Measurements from ENCODE around the gene SESTD1. TPM values are rescaled to one million over a fixed set of nuclear protein-coding genes. Genes with fewer than 3 reads are reported as not detected.

SESTD1 gene
- total and polyA plus RNA-seq, 2 of the 13 experiments (the other 11 are each of a cell fraction or from before 2014, with no cell fraction given): 74.4 to 101 TPM

DNA sequence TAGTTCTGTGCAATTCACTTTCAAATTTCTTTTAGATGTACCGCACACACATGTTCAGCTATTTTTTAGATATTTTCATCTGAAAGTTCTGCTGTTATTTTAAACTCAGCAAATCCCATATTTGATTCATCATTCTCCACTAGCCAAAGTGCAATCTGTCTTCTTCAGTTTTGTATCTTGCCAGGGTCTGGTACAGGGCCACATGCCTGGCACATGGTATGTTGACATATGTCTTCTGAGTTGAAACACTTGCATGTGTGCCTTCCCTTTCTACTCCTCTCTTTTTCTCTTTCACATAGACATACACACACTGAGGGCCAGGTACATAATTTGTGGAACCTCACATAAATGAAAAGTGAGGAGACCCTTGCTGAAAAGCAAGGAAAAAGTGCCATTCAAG lies 25.7 kb upstream of the SESTD1 start:
- no peak for ATAC-seq
- Histone ChIP-seq H2AFZ (ENCODE audit: low read length) (no peak overlapping the region), H3K27ac (ENCODE audit: extremely low read length, insufficient read depth, low read length) (no peak overlapping the region), H3K9me3 (ENCODE audit: low read length) (no peaks in the 10 kb centered on the region), H3K4me3 (replicated peaks in 1 of 3; ENCODE audit: insufficient read depth in 1 of 3, low read depth in 2 of 3, low read length in 3 of 3) (no peak overlapping the region), H3K79me2 (ENCODE audit: insufficient read depth, low read length) (no peaks in the 10 kb centered on the region), H3K4me1 (ENCODE audit: insufficient read depth, low read length) (peaks cover 2% of the 10 kb centered on the region; the same call in 1 of the 2 replicates), H3K36me3 (replicated peaks in 1 of 2; ENCODE audit: control insufficient read depth in 1 of 2, insufficient read depth in 2 of 2, low read length in 2 of 2) (no peaks in the 10 kb centered on the region), H4K20me1 (ENCODE audit: insufficient read depth, low read length) (no peaks in the 10 kb centered on the region), H3K9ac (ENCODE audit: insufficient read depth, low read depth, low read length) (no peak overlapping the region), H3K4me2 (ENCODE audit: low read depth, low read length) (no peak overlapping the region), H3K27me3 (ENCODE audit: control insufficient read depth in 1 of 2, insufficient read depth in 2 of 2, low read length in 2 of 2) (no peaks in the 10 kb centered on the region; a peak in 1 of 5 replicates)
- in situ Hi-C loops (cut with HindIII; ENCODE audit: extremely low pct_ligation_motif_present, low pct_unique_long_range_greater_than_20kb): no loop called here
- no peak for DNase-seq (ENCODE audit: low spot score)
- TF ChIP-seq, protein P1, sequence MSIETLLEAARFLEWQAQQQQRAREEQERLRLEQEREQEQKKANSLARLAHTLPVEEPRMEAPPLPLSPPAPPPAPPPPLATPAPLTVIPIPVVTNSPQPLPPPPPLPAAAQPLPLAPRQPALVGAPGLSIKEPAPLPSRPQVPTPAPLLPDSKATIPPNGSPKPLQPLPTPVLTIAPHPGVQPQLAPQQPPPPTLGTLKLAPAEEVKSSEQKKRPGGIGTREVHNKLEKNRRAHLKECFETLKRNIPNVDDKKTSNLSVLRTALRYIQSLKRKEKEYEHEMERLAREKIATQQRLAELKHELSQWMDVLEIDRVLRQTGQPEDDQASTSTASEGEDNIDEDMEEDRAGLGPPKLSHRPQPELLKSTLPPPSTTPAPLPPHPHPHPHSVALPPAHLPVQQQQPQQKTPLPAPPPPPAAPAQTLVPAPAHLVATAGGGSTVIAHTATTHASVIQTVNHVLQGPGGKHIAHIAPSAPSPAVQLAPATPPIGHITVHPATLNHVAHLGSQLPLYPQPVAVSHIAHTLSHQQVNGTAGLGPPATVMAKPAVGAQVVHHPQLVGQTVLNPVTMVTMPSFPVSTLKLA (IDR thresholded peaks at IDR 0.05): peak; percentile 74
- TF ChIP-seq, protein P2, sequence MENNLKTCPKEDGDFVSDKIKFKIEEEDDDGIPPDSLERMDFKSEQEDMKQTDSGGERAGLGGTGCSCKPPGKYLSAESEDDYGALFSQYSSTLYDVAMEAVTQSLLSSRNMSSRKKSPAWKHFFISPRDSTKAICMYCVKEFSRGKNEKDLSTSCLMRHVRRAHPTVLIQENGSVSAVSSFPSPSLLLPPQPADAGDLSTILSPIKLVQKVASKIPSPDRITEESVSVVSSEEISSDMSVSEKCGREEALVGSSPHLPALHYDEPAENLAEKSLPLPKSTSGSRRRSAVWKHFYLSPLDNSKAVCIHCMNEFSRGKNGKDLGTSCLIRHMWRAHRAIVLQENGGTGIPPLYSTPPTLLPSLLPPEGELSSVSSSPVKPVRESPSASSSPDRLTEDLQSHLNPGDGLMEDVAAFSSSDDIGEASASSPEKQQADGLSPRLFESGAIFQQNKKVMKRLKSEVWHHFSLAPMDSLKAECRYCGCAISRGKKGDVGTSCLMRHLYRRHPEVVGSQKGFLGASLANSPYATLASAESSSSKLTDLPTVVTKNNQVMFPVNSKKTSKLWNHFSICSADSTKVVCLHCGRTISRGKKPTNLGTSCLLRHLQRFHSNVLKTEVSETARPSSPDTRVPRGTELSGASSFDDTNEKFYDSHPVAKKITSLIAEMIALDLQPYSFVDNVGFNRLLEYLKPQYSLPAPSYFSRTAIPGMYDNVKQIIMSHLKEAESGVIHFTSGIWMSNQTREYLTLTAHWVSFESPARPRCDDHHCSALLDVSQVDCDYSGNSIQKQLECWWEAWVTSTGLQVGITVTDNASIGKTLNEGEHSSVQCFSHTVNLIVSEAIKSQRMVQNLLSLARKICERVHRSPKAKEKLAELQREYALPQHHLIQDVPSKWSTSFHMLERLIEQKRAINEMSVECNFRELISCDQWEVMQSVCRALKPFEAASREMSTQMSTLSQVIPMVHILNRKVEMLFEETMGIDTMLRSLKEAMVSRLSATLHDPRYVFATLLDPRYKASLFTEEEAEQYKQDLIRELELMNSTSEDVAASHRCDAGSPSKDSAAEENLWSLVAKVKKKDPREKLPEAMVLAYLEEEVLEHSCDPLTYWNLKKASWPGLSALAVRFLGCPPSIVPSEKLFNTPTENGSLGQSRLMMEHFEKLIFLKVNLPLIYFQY (CRISPR knock-in tag; IDR thresholded peaks at IDR 0.05; ENCODE audit: borderline replicate concordance): no peak
- no peak for FAIRE-seq
- POLR2A ChIA-PET: no interaction called here
- BruUV-seq (replicated peaks): no TSS peak
- intact Hi-C loops (cut with micrococcal nuclease; ENCODE audit: unreplicated experiment): no loop called here
- WGBS (ENCODE audit: low lambda C conversion rate): 69% methylated on average over 1 of the region's 1 CpG
- CTCF ChIA-PET (ENCODE audit: low intra/inter-chr PET ratio, low total read pairs): no interaction called here

DNA sequence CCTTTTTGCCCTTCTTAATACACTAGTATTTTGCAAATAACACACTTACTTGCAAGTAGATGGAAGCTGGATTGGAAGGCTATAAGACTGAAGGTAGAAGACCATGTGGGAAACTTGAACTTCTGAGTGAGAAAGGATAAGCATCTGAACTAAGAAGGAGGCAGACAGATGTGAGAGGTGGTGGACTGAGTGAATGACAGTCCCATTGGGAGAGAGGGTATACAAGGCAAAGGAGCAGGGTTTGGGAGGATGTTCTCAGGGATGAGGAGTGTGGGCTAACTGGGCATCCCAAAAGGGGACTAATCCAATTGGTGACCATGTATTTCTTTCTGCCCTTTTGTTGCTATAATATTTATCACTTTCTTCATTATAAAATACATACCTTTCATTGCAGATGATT lies 20.4 kb upstream of the SESTD1 start:
- H3K27me3 ChIP-seq (ENCODE audit: control insufficient read depth in 1 of 2, insufficient read depth in 2 of 2, low read length in 2 of 2): peaks cover 2 to 4% of the 10 kb centered on the region in 2 experiments; a peak in 3 of 5 replicates
- H4K20me1 ChIP-seq (ENCODE audit: insufficient read depth, low read length): no peaks in the 10 kb centered on the region
- BruUV-seq (replicated peaks): no TSS peak
- ChIA-PET CTCF (ENCODE audit: low intra/inter-chr PET ratio, low total read pairs) (no interaction called here), POLR2A (no interaction called here)
- ATAC-seq: peak; percentile 69
- no peak for DNase-seq (ENCODE audit: low spot score)
- no peak for FAIRE-seq
- H3K79me2 ChIP-seq (ENCODE audit: insufficient read depth, low read length): no peaks in the 10 kb centered on the region
- H3K4me1 ChIP-seq (ENCODE audit: insufficient read depth, low read length): peaks cover 14% of the 10 kb centered on the region; the same call in 1 of the 2 replicates
- H3K9me3 ChIP-seq (ENCODE audit: low read length): no peaks in the 10 kb centered on the region
- no peak overlapping the region for H2AFZ ChIP-seq (ENCODE audit: low read length)
- in situ Hi-C loops (cut with HindIII; ENCODE audit: extremely low pct_ligation_motif_present, low pct_unique_long_range_greater_than_20kb) (no loop called here), intact Hi-C loops (cut with micrococcal nuclease; ENCODE audit: unreplicated experiment) (no loop called here)
- no peak overlapping the region for H3K4me3 ChIP-seq (replicated peaks in 1 of 3; ENCODE audit: insufficient read depth in 1 of 3, low read depth in 2 of 3, low read length in 3 of 3)
- H3K4me2 ChIP-seq (ENCODE audit: low read depth, low read length): no peak overlapping the region
- no peaks in the 10 kb centered on the region for H3K36me3 ChIP-seq (replicated peaks in 1 of 2; ENCODE audit: control insufficient read depth in 1 of 2, insufficient read depth in 2 of 2, low read length in 2 of 2)
- H3K9ac ChIP-seq (ENCODE audit: insufficient read depth, low read depth, low read length): no peak overlapping the region
- H3K27ac ChIP-seq (ENCODE audit: extremely low read length, insufficient read depth, low read length): no peak overlapping the region
- TF ChIP-seq ZNF577 (CRISPR knock-in tag; IDR thresholded peaks at IDR 0.05; ENCODE audit: borderline replicate concordance, low read depth) (no peak), DR1 (CRISPR knock-in tag; IDR thresholded peaks at IDR 0.05) (no peak), ZNF367 (CRISPR knock-in tag; IDR thresholded peaks at IDR 0.05; ENCODE audit: borderline replicate concordance) (no peak), BRD4 (CRISPR knock-in tag; IDR thresholded peaks at IDR 0.05) (no peak), ZBTB21 (CRISPR knock-in tag; IDR thresholded peaks at IDR 0.05) (no peak), ZKSCAN1 (IDR thresholded peaks at IDR 0.05; ENCODE audit: low read length) (no peak)
- TF ChIP-seq, protein P3, sequence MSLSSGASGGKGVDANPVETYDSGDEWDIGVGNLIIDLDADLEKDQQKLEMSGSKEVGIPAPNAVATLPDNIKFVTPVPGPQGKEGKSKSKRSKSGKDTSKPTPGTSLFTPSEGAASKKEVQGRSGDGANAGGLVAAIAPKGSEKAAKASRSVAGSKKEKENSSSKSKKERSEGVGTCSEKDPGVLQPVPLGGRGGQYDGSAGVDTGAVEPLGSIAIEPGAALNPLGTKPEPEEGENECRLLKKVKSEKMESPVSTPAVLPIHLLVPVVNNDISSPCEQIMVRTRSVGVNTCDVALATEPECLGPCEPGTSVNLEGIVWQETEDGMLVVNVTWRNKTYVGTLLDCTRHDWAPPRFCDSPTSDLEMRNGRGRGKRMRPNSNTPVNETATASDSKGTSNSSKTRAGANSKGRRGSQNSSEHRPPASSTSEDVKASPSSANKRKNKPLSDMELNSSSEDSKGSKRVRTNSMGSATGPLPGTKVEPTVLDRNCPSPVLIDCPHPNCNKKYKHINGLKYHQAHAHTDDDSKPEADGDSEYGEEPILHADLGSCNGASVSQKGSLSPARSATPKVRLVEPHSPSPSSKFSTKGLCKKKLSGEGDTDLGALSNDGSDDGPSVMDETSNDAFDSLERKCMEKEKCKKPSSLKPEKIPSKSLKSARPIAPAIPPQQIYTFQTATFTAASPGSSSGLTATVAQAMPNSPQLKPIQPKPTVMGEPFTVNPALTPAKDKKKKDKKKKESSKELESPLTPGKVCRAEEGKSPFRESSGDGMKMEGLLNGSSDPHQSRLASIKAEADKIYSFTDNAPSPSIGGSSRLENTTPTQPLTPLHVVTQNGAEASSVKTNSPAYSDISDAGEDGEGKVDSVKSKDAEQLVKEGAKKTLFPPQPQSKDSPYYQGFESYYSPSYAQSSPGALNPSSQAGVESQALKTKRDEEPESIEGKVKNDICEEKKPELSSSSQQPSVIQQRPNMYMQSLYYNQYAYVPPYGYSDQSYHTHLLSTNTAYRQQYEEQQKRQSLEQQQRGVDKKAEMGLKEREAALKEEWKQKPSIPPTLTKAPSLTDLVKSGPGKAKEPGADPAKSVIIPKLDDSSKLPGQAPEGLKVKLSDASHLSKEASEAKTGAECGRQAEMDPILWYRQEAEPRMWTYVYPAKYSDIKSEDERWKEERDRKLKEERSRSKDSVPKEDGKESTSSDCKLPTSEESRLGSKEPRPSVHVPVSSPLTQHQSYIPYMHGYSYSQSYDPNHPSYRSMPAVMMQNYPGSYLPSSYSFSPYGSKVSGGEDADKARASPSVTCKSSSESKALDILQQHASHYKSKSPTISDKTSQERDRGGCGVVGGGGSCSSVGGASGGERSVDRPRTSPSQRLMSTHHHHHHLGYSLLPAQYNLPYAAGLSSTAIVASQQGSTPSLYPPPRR (CRISPR knock-in tag; IDR thresholded peaks at IDR 0.05; ENCODE audit: borderline replicate concordance): no peak

Measured in HepG2 (cell line).